HUES48 (cell line): ENCODE data around the gene CFAP65.

Experiments used
- H3K27ac ChIP-seq: one replicate; pipeline ENCODE4 v1.7.0; 2013; ENCODE audit warnings: low read depth, low read length, inconsistent platforms
- H3K27me3 ChIP-seq: 2 replicates; pipeline ENCODE4 v1.6.1; 2013; ENCODE audit warnings: mild to moderate bottlenecking, low read length; ENCODE audit not compliant: control insufficient read depth, insufficient read depth
- H3K36me3 ChIP-seq: 2 replicates; pipeline ENCODE4 v1.6.1; 2013; ENCODE audit warnings: low read length; ENCODE audit not compliant: control insufficient read depth, insufficient read depth
- H3K4me1 ChIP-seq: 2 replicates; pipeline ENCODE4 v1.6.1; 2013; ENCODE audit warnings: mild to moderate bottlenecking, low read length; ENCODE audit not compliant: control insufficient read depth, insufficient read depth
- H3K4me3 ChIP-seq: 2 replicates; pipeline ENCODE4 v1.5.1; 2013; ENCODE audit warnings: mild to moderate bottlenecking, low read depth, low read length
- H3K9ac ChIP-seq: 2 replicates; pipeline ENCODE4 v1.6.1; 2013; ENCODE audit warnings: mild to moderate bottlenecking, low read depth, low read length, moderate library complexity
- H3K9me3 ChIP-seq: 2 replicates; pipeline ENCODE4 v1.6.1; 2013; ENCODE audit warnings: low read length; ENCODE audit not compliant: control insufficient read depth, insufficient read depth

The CFAP65 gene

DNA sequence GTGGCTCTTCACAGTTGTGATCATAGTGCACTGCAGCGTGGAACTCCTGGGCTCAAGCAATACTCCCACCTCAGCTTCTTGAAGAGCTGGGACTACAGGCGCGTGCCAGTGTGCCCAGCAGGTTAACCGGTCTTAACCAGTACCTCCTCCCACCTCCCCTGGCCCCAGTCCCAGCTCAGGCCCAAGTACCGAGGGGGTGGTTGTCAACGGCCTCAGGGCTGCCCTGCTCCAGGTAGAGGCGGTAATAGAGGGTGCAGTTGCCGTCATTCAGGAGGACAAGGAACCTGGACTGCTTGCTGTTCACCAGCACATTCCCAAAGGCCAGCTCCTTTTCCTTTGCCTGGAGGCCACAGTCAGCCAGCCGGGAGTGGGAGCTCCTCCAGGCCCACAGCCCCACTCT is 19.7 kb downstream of the CFAP65 start:
- Histone ChIP-seq H3K9ac (no peak overlapping the region), H3K27me3 (no peaks in the 10 kb centered on the region), H3K27ac (no peak overlapping the region)

GRCh38 chr2:219020604-219021365 is 20.5 kb downstream of the CFAP65 start:
- Histone ChIP-seq H3K4me3 (no peak overlapping the region), H3K9me3 (no peaks in the 10 kb centered on the region), H3K9ac (no peak overlapping the region), H3K27ac (no peak overlapping the region), H3K36me3 (no peaks in the 10 kb centered on the region), H3K27me3 (no peaks in the 10 kb centered on the region), H3K4me1 (no peaks in the 10 kb centered on the region)

More for the DNA sequence above, 19.7 kb downstream of the CFAP65 start:
- Histone ChIP-seq H3K9me3 (no peaks in the 10 kb centered on the region), H3K4me1 (no peaks in the 10 kb centered on the region), H3K4me3 (no peak overlapping the region), H3K36me3 (no peaks in the 10 kb centered on the region)

GRCh38 chr2:219019436-219019835 is 21.9 kb downstream of the CFAP65 start:
- H3K27me3 ChIP-seq: peaks cover 4% of the 10 kb centered on the region; the same call in 1 of the 2 replicates
- no peak overlapping the region for H3K4me3 ChIP-seq
- H3K27ac ChIP-seq: no peak overlapping the region
- no peak overlapping the region for H3K9ac ChIP-seq
- H3K4me1 ChIP-seq: no peaks in the 10 kb centered on the region
- H3K36me3 ChIP-seq: no peaks in the 10 kb centered on the region
- no peaks in the 10 kb centered on the region for H3K9me3 ChIP-seq

DNA sequence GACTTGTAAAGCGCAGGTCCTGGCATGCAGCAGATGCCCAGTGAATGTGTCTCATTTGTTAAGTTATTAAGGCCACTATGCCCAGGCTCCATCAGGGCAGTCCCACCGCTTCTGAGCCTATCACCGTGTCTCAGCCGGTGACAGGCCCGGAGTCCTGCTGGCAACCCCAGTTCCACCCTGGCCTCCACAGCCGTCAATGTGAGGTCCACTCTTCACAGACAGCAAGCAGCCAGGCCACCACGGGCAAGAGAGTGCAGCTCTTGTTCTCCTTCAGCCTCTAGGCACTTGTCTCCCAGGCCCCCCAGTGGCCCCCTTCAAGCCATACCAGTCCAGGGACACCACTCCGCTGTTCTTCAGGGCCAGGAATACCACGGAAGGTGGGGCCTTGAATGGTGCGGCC is 22.6 kb downstream of the CFAP65 start:
- no peak overlapping the region for H3K9ac ChIP-seq
- H3K4me1 ChIP-seq: no peaks in the 10 kb centered on the region
- no peaks in the 10 kb centered on the region for H3K36me3 ChIP-seq
- peaks cover 4% of the 10 kb centered on the region; the same call in 1 of the 2 replicates for H3K27me3 ChIP-seq
- no peak overlapping the region for H3K27ac ChIP-seq
- no peaks in the 10 kb centered on the region for H3K9me3 ChIP-seq
- H3K4me3 ChIP-seq: no peak overlapping the region

DNA sequence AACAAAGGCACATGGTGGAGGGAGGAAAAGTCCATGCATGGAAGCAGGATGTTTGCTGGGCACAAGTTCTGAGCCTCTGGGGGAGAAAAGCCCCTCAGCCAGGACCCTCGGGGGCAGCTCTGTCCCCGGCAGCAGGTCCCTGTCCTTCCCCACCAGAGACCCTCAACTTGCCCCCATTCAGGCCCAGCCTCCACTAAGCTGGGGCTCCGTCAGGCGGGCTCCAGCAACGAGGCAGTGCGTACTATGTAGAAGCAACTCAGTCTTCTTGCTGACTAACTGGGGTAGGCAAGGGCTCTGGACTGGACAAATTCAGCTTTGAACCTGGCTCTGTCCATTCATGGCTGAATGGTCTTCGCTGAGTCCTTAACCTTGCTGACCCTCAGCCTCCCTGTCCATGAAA is 23.0 kb downstream of the CFAP65 start:
- H3K27ac ChIP-seq: no peak overlapping the region
- peaks cover 4% of the 10 kb centered on the region; the same call in 1 of the 2 replicates for H3K27me3 ChIP-seq
- no peak overlapping the region for H3K4me3 ChIP-seq

DNA sequence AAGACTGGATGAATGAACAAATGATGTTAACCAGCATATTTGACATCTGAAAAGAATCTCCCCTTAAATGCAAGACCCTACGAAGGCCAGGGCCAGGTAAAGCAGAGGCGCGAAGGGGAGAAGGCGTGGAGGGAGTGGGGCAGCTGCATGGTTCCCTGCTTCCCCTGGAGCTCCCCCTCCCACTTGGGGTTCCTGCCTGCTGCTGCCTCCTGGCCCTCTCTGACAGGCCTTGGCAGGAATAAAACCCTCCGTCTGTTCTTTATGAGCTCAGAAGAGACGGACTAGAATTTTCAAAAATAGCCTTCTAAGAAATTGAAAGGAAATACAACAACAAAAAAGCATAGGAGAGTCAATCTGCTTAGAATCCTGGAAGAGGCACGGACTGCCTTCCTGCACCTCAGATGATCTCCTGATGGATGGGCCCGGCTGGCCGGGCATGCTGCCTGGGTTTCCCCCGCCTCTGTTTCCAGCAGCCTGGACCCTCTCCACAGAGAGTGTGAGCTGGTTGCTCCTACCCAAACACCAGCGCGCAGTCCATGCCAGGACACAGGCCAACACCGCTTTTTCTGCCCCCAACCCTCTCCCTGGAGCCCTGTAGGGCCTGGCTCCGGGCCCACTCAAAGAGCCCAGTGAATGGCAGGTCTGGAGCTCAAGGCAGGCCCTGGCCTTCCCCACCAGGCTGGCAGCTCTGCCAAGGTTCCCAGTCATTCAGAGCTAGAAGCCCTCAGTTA is 23.9 kb downstream of the CFAP65 start:
- no peak overlapping the region for H3K9ac ChIP-seq
- H3K27me3 ChIP-seq: peaks cover 4% of the 10 kb centered on the region; the same call in 1 of the 2 replicates
- no peak overlapping the region for H3K27ac ChIP-seq
- no peaks in the 10 kb centered on the region for H3K9me3 ChIP-seq
- H3K36me3 ChIP-seq: no peaks in the 10 kb centered on the region
- H3K4me3 ChIP-seq: no peak overlapping the region
- H3K4me1 ChIP-seq: no peaks in the 10 kb centered on the region

More for the DNA sequence above, 23.0 kb downstream of the CFAP65 start:
- Histone ChIP-seq H3K9ac (no peak overlapping the region), H3K9me3 (no peaks in the 10 kb centered on the region), H3K4me1 (no peaks in the 10 kb centered on the region), H3K36me3 (no peaks in the 10 kb centered on the region)

DNA sequence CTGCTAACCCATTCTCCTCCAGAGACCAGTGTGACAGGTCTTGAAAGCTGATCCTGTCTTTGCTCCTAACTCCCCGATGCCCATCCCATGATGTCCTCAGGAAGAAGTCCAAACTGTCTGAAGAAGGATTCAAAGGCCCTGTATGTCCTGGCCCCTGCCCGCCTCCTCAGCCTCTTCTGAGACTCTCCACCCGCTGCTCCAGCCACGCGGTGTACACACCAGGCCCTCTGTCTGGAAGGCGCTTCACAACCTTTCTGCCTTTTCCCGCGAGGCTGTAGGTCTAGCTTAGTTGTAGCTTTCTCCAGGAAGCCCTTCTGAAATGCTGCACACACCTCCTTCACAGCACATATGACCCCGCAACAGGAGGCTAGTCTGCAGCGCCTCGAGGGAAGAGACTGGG is 24.6 kb downstream of the CFAP65 start:
- no peak overlapping the region for H3K27ac ChIP-seq
- no peak overlapping the region for H3K9ac ChIP-seq
- peaks cover 4% of the 10 kb centered on the region; the same call in 1 of the 2 replicates for H3K27me3 ChIP-seq
- H3K4me1 ChIP-seq: no peaks in the 10 kb centered on the region
- H3K4me3 ChIP-seq: no peak overlapping the region
- no peaks in the 10 kb centered on the region for H3K36me3 ChIP-seq
- no peaks in the 10 kb centered on the region for H3K9me3 ChIP-seq

GRCh38 chr2:219010873-219011272 is 30.4 kb downstream of the CFAP65 start:
- Histone ChIP-seq H3K9ac (no peak overlapping the region), H3K27me3 (peaks cover 21% of the 10 kb centered on the region), H3K27ac (no peak overlapping the region), H3K4me1 (no peaks in the 10 kb centered on the region), H3K4me3 (no peak overlapping the region), H3K36me3 (no peaks in the 10 kb centered on the region), H3K9me3 (no peaks in the 10 kb centered on the region)

GRCh38 chr2:219010162-219010756 is 31.1 kb downstream of the CFAP65 start:
- H3K36me3 ChIP-seq: no peaks in the 10 kb centered on the region
- H3K27ac ChIP-seq: no peak overlapping the region

GRCh38 chr2:219009294-219009693 is 32.0 kb downstream of the CFAP65 start:
- Histone ChIP-seq H3K27me3 (peaks cover 32% of the 10 kb centered on the region), H3K27ac (no peak overlapping the region), H3K9ac (no peak overlapping the region), H3K4me3 (no peak overlapping the region), H3K36me3 (no peaks in the 10 kb centered on the region), H3K9me3 (no peaks in the 10 kb centered on the region), H3K4me1 (no peaks in the 10 kb centered on the region)

More at GRCh38 chr2:219010162-219010756, 31.1 kb downstream of the CFAP65 start:
- Histone ChIP-seq H3K27me3 (peaks cover 27% of the 10 kb centered on the region), H3K4me3 (no peak overlapping the region), H3K9ac (no peak overlapping the region), H3K9me3 (no peaks in the 10 kb centered on the region), H3K4me1 (no peaks in the 10 kb centered on the region)

DNA sequence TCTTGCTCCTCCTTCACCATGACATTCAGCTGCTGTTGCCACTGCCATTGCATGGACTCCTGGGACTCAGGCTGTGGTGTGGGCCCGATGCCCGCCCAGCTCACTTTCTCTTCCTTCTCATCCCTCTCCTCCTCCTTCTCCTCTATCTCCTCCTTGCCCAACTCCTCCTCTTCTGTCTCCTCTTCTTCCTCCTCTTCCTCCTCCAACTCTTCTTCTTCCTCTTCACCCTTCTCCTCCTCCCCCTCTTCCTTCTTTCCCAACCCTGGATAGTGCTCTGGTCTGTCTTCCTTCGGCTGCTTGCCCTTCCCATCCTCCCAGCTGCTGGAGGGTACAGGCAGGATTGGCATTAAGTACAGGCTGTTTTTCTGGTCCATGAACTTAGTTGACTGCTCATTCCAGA is 37.3 kb downstream of the CFAP65 start:
- H3K9me3 ChIP-seq: no peaks in the 10 kb centered on the region
- H3K27me3 ChIP-seq: peaks cover 85% of the 10 kb centered on the region
- H3K36me3 ChIP-seq: no peaks in the 10 kb centered on the region
- H3K4me3 ChIP-seq: no peak overlapping the region
- H3K27ac ChIP-seq: no peak overlapping the region
- peaks cover 18% of the 10 kb centered on the region for H3K4me1 ChIP-seq
- H3K9ac ChIP-seq: no peak overlapping the region
